SH-SY5Y (cell line): ENCODE measurements around the gene EDIL3.
A peak's percentile ranks its signal among the peaks of the same experiment; 100 is the strongest.

Experiments used
- GATA2 ChIP-seq: IDR thresholded peaks from 2 replicates; pipeline ENCODE4 v1.6.1; 2011; ENCODE audit warnings: mild to moderate bottlenecking, low read depth, low read length
- GATA3 ChIP-seq: IDR thresholded peaks from 2 replicates; pipeline ENCODE4 v1.6.1; 2011; ENCODE audit warnings: low read depth, mild to moderate bottlenecking, low read length, moderate library complexity

The EDIL3 gene

GRCh38 chr5:84292788-84293653, 91.7 kb downstream of the EDIL3 start:
- TF ChIP-seq GATA2 (no peak), GATA3 (no peak)

- TF ChIP-seq GATA3 (no peak), GATA2 (no peak)
These were observed 92.6 kb downstream of the EDIL3 start for GRCh38 chr5:84292000-84292642.

- no peak for TF ChIP-seq GATA2
- no peak for TF ChIP-seq GATA3
These were observed 94.0 kb downstream of the EDIL3 start for GRCh38 chr5:84290673-84291072.

- no peak for TF ChIP-seq GATA2
- no peak for TF ChIP-seq GATA3
These were observed 94.5 kb downstream of the EDIL3 start for GRCh38 chr5:84290161-84290560.

- TF ChIP-seq GATA2 = no peak
- no peak for TF ChIP-seq GATA3
These were observed 96.7 kb downstream of the EDIL3 start for GRCh38 chr5:84287951-84288350.

- TF ChIP-seq GATA2 (no peak), GATA3 (no peak)
These were observed 98.0 kb downstream of the EDIL3 start for GRCh38 chr5:84286662-84287061.

GRCh38 chr5:84285641-84286637, 98.7 kb downstream of the EDIL3 start:
- TF ChIP-seq GATA2 (peak; percentile 60), GATA3 (no peak)

- TF ChIP-seq GATA2 (no peak), GATA3 (no peak)
These were observed 103.3 kb downstream of the EDIL3 start for GRCh38 chr5:84281383-84281782.

- TF ChIP-seq GATA3 (no peak), GATA2 (no peak)
These were observed 105.4 kb downstream of the EDIL3 start for GRCh38 chr5:84279234-84279633.

- no peak for TF ChIP-seq GATA3
- TF ChIP-seq GATA2 = no peak
These were observed 109.1 kb downstream of the EDIL3 start for GRCh38 chr5:84275609-84276008.

- TF ChIP-seq GATA3 (no peak), GATA2 (no peak)
These were observed 109.9 kb downstream of the EDIL3 start for GRCh38 chr5:84274585-84275468.

GRCh38 chr5:84273517-84273883, 111.2 kb downstream of the EDIL3 start:
- TF ChIP-seq GATA2 = no peak
